A549 (cell line): ENCODE results near the gene CPEB2.

ENCODE experiments used
- CTCF ChIP-seq: fragments of >200 bp; sonication (Bioruptor Twin); formaldehyde crosslinking; IDR thresholded peaks from 3 replicates; pipeline ENCODE4 v1.5.1; 2016
- EP300 ChIP-seq, 2 experiments: fragments of >200 bp; sonication (Bioruptor Twin); formaldehyde crosslinking; IDR thresholded peaks; 2 replicates in 1 of 2; 3 replicates in 1 of 2; pipeline ENCODE4 v1.6.1; 2016 to 2017
- ESRRA ChIP-seq: fragments of 150-350 bp; IDR thresholded peaks from 2 replicates; pipeline ENCODE4 v1.6.1; 2014; ENCODE audit warnings: mild to moderate bottlenecking, low read length, borderline replicate concordance
- FOSL2 ChIP-seq, 2 experiments: fragments of 450-650 bp in 1 of 2; fragments of >200 bp in 1 of 2; sonication (Bioruptor Twin) in 1 of 2; formaldehyde crosslinking; IDR thresholded peaks; 2 replicates each; pipeline versions ENCODE4 v1.5.0 to v1.6.1; 2016 to 2020; ENCODE audit warnings: mild to moderate bottlenecking in 1 of 2, moderate library complexity in 1 of 2
- HOXB5 ChIP-seq: fragments of 250-450 bp; sonication (Bioruptor Pico); IDR thresholded peaks from 2 replicates; pipeline ENCODE4 v1.5.0; 2020; ENCODE audit warnings: mild to moderate bottlenecking, moderate library complexity
- PBX3 ChIP-seq: IDR thresholded peaks from 2 replicates; pipeline ENCODE4 v1.6.1; 2012
- POLR2A ChIP-seq: IDR thresholded peaks from 2 replicates; pipeline ENCODE4 v1.6.1; 2012; ENCODE audit warnings: mild to moderate bottlenecking, low read length
- SMC3 ChIP-seq: fragments of >200 bp; sonication (Bioruptor Twin); formaldehyde crosslinking; IDR thresholded peaks from 3 replicates; pipeline ENCODE4 v1.6.1; 2018; ENCODE audit warnings: inconsistent platforms
- TF ChIP-seq, protein P1 (sequence below): fragments of 200-600 bp; sonication (generic); IDR thresholded peaks from 2 replicates; pipeline ENCODE4 v1.6.1; 2016; ENCODE audit warnings: antibody characterized with exemption, mild to moderate bottlenecking, moderate library complexity
- TF ChIP-seq, protein P2 (sequence below): IDR thresholded peaks from 2 replicates; pipeline ENCODE4 v1.6.1; 2012; ENCODE audit warnings: low read depth, borderline replicate concordance

DNA sequence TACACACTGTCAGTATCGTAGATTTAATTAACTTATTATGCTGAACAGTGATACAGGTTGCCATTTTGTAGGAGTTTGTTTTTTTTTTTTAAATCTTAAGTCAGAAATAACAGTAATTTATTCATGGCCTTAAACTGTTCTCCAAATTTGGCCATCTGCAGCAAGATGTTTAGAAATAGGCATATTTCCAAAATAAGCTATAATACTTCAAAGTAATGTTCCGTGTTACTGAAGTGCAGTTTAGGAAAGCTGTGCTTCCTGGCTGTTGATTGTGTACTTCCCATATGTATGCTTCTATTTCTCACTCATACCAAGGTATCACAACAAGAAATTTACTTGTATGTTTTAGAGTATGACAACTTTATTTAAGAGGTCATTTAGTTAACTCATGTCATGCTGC is 28.9 kb downstream of the CPEB2 start:
- no peak for TF ChIP-seq CTCF
- TF ChIP-seq PBX3, result no peak
- TF ChIP-seq ESRRA, result no peak
- no peak for TF ChIP-seq SMC3
- TF ChIP-seq POLR2A, result no peak
- TF ChIP-seq, protein P1, sequence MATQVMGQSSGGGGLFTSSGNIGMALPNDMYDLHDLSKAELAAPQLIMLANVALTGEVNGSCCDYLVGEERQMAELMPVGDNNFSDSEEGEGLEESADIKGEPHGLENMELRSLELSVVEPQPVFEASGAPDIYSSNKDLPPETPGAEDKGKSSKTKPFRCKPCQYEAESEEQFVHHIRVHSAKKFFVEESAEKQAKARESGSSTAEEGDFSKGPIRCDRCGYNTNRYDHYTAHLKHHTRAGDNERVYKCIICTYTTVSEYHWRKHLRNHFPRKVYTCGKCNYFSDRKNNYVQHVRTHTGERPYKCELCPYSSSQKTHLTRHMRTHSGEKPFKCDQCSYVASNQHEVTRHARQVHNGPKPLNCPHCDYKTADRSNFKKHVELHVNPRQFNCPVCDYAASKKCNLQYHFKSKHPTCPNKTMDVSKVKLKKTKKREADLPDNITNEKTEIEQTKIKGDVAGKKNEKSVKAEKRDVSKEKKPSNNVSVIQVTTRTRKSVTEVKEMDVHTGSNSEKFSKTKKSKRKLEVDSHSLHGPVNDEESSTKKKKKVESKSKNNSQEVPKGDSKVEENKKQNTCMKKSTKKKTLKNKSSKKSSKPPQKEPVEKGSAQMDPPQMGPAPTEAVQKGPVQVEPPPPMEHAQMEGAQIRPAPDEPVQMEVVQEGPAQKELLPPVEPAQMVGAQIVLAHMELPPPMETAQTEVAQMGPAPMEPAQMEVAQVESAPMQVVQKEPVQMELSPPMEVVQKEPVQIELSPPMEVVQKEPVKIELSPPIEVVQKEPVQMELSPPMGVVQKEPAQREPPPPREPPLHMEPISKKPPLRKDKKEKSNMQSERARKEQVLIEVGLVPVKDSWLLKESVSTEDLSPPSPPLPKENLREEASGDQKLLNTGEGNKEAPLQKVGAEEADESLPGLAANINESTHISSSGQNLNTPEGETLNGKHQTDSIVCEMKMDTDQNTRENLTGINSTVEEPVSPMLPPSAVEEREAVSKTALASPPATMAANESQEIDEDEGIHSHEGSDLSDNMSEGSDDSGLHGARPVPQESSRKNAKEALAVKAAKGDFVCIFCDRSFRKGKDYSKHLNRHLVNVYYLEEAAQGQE, result no peak
- TF ChIP-seq FOSL2 (IDR thresholded peaks at IDR 0.05), result no peak
- TF ChIP-seq FOSL2 (CRISPR knock-in tag; IDR thresholded peaks at IDR 0.05), result no peak
- TF ChIP-seq HOXB5 (CRISPR knock-in tag), result no peak
- TF ChIP-seq EP300 (IDR thresholded peaks at IDR 0.05), result no peak
- TF ChIP-seq, protein P2, sequence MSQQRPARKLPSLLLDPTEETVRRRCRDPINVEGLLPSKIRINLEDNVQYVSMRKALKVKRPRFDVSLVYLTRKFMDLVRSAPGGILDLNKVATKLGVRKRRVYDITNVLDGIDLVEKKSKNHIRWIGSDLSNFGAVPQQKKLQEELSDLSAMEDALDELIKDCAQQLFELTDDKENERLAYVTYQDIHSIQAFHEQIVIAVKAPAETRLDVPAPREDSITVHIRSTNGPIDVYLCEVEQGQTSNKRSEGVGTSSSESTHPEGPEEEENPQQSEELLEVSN, result no peak
